ENCODE data around the gene OR2B3. TPM values are rescaled to one million over a fixed set of nuclear protein-coding genes. Genes with fewer than 3 reads are reported as not detected.

Gene OR2B3
- total and polyA plus RNA-seq, 2 experiments from 2014 or later: not detected

DNA sequence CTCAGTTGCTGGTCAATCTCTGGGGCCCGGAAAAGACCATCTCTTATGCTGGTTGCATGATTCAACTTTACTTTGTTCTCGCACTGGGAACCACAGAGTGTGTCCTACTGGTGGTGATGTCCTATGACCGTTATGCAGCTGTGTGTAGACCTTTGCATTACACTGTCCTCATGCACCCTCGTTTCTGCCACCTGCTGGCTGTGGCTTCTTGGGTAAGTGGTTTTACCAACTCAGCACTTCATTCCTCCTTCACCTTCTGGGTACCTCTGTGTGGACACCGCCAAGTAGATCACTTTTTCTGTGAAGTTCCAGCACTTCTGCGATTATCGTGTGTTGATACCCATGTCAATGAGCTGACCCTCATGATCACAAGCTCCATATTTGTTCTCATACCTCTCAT is 25.0 kb upstream of the OR2B3 start:
- no peaks in the 10 kb centered on the region for H3K27me3 ChIP-seq (replicated peaks; ENCODE audit: insufficient read depth)
- no peak overlapping the region for H3K4me3 ChIP-seq
- H4K20me1 ChIP-seq (ENCODE audit: insufficient read depth): no peaks in the 10 kb centered on the region
- no peak overlapping the region for H2AFZ ChIP-seq
- H3K36me3 ChIP-seq (ENCODE audit: low read depth): no peaks in the 10 kb centered on the region
- H3K4me2 ChIP-seq (ENCODE audit: unreplicated experiment): no peak overlapping the region
- H3K9me2 ChIP-seq (ENCODE audit: insufficient read depth): no peaks in the 10 kb centered on the region
- H3K9ac ChIP-seq: no peak overlapping the region
- no peaks in the 10 kb centered on the region for H3K79me2 ChIP-seq (ENCODE audit: insufficient read depth)
- no peaks in the 10 kb centered on the region for H3K9me3 ChIP-seq (ENCODE audit: low read depth)
- DNase-seq: no peak
- H3K4me1 ChIP-seq (ENCODE audit: insufficient read depth): no peaks in the 10 kb centered on the region
- no peaks in the 10 kb centered on the region for H3F3A ChIP-seq (ENCODE audit: insufficient read depth)
- WGBS, 2 experiments (ENCODE audit: low coverage in 1 of 2, low lambda C conversion rate in 2 of 2, missing lambda C conversion rate in 2 of 2): 31 to 32% methylated on average over 7 of the region's 7 CpGs
- in situ Hi-C loops (cut with MboI): no loop called here
- no peak for TF ChIP-seq EZH2phosphoT487 (IDR thresholded peaks at IDR 0.05; ENCODE audit: insufficient read depth, low read depth)
- no peak for TF ChIP-seq EZH2 (IDR thresholded peaks at IDR 0.05; ENCODE audit: insufficient read depth, poor library complexity, severe bottlenecking)
- H3K27ac ChIP-seq: no peak overlapping the region

DNA sequence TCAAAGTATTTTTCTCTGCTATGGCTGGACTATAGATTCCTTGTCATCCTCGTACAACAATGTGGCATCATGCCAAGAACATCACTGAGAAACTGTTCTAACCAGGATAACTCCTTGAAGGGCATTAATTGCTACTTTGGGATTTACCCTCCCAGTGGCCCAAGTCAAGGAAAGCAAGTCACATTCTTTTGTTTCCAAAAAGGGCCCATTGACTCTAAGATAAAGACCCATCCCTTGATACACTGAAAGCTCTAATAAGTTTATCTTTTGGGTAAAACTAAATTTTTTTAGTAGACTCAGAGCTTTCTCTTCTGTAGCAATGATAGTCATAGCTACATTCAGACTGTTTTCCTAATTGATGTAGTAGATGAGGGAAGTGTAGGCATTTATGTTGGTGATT is 20.6 kb upstream of the OR2B3 start, which contains the start of gene OR2J3:
TSS of gene OR2J3 (plus strand) at position 301 of the 400 bp plus-strand sequence. CDS start 3,833 bp downstream, outside the sequence.
- WGBS, 2 experiments (ENCODE audit: low coverage in 1 of 2, low lambda C conversion rate in 2 of 2, missing lambda C conversion rate in 2 of 2): 7 to 16% methylated on average over 1 of the region's 1 CpG

DNA sequence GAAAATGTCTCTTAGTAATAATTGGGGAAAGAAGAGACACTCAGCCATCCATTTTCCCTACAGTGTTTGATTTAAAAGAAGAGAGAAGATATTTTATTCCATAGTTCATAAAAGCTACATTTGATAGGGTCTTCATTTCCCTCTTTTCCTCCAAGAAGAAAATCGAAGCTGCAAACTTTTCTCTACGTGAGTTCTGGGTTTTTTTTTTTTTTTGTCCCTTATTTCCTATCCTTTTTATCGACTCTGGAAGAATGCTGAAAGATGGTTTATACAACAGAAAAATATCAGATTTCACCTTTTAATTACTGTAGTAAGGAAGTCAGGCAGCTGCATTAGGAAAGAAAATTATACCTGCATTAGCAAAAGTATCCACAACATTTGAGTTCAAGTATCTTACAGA is 12.1 kb upstream of the OR2B3 start, which contains the start of gene OR2J1:
TSS of gene OR2J1 (plus strand) at position 301 of the 400 bp plus-strand sequence. CDS start 1,453 bp downstream, outside the sequence.
- H3F3A ChIP-seq (ENCODE audit: insufficient read depth): no peaks in the 10 kb centered on the region
- no peak within 1 kb of the TSS for H3K9ac ChIP-seq
- TF ChIP-seq EZH2 (IDR thresholded peaks at IDR 0.05; ENCODE audit: insufficient read depth, poor library complexity, severe bottlenecking) (no peak), EZH2phosphoT487 (IDR thresholded peaks at IDR 0.05; ENCODE audit: insufficient read depth, low read depth) (no peak)
- H2AFZ ChIP-seq: no peak within 1 kb of the TSS
- no peaks in the 10 kb centered on the region for H4K20me1 ChIP-seq (ENCODE audit: insufficient read depth)
- no peak within 1 kb of the TSS for H3K4me2 ChIP-seq (ENCODE audit: unreplicated experiment)
- no peak for DNase-seq
- WGBS, 2 experiments (ENCODE audit: low coverage in 1 of 2, low lambda C conversion rate in 2 of 2, missing lambda C conversion rate in 2 of 2): 8 to 9% methylated on average over 3 of the region's 3 CpGs
- H3K79me2 ChIP-seq (ENCODE audit: insufficient read depth): no peaks in the 10 kb centered on the region
- no peaks in the 10 kb centered on the region for H3K27me3 ChIP-seq (replicated peaks; ENCODE audit: insufficient read depth)
- H3K9me3 ChIP-seq (ENCODE audit: low read depth): no peaks in the 10 kb centered on the region
- H3K4me1 ChIP-seq (ENCODE audit: insufficient read depth): no peaks in the 10 kb centered on the region
- no peaks in the 10 kb centered on the region for H3K36me3 ChIP-seq (ENCODE audit: low read depth)
- H3K27ac ChIP-seq: no peak within 1 kb of the TSS
- H3K9me2 ChIP-seq (ENCODE audit: insufficient read depth): no peaks in the 10 kb centered on the region
- in situ Hi-C loops (cut with MboI): no loop called here
- H3K4me3 ChIP-seq: no peak within 1 kb of the TSS

More for the DNA sequence above, 20.6 kb upstream of the OR2B3 start, which contains the start of gene OR2J3:
- Histone ChIP-seq H3K4me2 (ENCODE audit: unreplicated experiment) (no peak within 1 kb of the TSS), H2AFZ (no peak within 1 kb of the TSS), H3K27ac (no peak within 1 kb of the TSS), H3K79me2 (ENCODE audit: insufficient read depth) (no peaks in the 10 kb centered on the region), H3F3A (ENCODE audit: insufficient read depth) (no peaks in the 10 kb centered on the region), H3K4me3 (no peak within 1 kb of the TSS), H3K9me2 (ENCODE audit: insufficient read depth) (no peaks in the 10 kb centered on the region), H3K4me1 (ENCODE audit: insufficient read depth) (no peaks in the 10 kb centered on the region), H4K20me1 (ENCODE audit: insufficient read depth) (no peaks in the 10 kb centered on the region), H3K9ac (no peak within 1 kb of the TSS), H3K36me3 (ENCODE audit: low read depth) (no peaks in the 10 kb centered on the region), H3K27me3 (replicated peaks; ENCODE audit: insufficient read depth) (no peaks in the 10 kb centered on the region), H3K9me3 (ENCODE audit: low read depth) (no peaks in the 10 kb centered on the region)
- in situ Hi-C loops (cut with MboI): no loop called here
- no peak for DNase-seq
- TF ChIP-seq EZH2 (IDR thresholded peaks at IDR 0.05; ENCODE audit: insufficient read depth, poor library complexity, severe bottlenecking) (no peak), EZH2phosphoT487 (IDR thresholded peaks at IDR 0.05; ENCODE audit: insufficient read depth, low read depth) (no peak)

DNA sequence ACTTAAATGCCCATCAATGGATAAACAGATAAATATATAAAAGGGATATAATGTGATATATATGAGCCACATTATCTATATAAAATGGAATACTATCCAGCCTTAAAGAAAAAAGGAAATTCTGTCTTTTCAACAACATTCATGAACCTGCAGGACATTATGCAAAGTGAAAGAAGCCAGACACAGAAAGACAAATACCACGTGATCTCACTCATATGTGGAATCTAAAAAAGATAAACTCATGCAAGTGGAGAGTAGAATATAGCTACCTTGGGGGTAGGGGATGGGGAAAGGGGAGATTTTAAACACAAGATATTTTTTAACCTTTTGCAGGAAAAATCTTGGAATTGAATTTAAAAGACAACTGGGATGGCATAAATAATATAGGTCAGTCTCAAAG is 10.7 kb upstream of the OR2B3 start:
- Histone ChIP-seq H3K4me1 (ENCODE audit: insufficient read depth) (no peaks in the 10 kb centered on the region), H3K79me2 (ENCODE audit: insufficient read depth) (no peaks in the 10 kb centered on the region), H3K4me2 (ENCODE audit: unreplicated experiment) (no peak overlapping the region), H3K9me3 (ENCODE audit: low read depth) (no peaks in the 10 kb centered on the region), H3K9me2 (ENCODE audit: insufficient read depth) (no peaks in the 10 kb centered on the region), H2AFZ (no peak overlapping the region), H3K4me3 (no peak overlapping the region), H3F3A (ENCODE audit: insufficient read depth) (no peaks in the 10 kb centered on the region), H3K27me3 (replicated peaks; ENCODE audit: insufficient read depth) (no peaks in the 10 kb centered on the region), H4K20me1 (ENCODE audit: insufficient read depth) (no peaks in the 10 kb centered on the region), H3K36me3 (ENCODE audit: low read depth) (no peaks in the 10 kb centered on the region), H3K9ac (no peak overlapping the region), H3K27ac (no peak overlapping the region)
- no peak for DNase-seq
- in situ Hi-C loops (cut with MboI): no loop called here
- TF ChIP-seq EZH2phosphoT487 (IDR thresholded peaks at IDR 0.05; ENCODE audit: insufficient read depth, low read depth) (no peak), EZH2 (IDR thresholded peaks at IDR 0.05; ENCODE audit: insufficient read depth, poor library complexity, severe bottlenecking) (no peak)
- 0 to 3% methylated on average over 1 of the region's 1 CpG for WGBS, 2 experiments (ENCODE audit: low coverage in 1 of 2, low lambda C conversion rate in 2 of 2, missing lambda C conversion rate in 2 of 2)

DNA sequence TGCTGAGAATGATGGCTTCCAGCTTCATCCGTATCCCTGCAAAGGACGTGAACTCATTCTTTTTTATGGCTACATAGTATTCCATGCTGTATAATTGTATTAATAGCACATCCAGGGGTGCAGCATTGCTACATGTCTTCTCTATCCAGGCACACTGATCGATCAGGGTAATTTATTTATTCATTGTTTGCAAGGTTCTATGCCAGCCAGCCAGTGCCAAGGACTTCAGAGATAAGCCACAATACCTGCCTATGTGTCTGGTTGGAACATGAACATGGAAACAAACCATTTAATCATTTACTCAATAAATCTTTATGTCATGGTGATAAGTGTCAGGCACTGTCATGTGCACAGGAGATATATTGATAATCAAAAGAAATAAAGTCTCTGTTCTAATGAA is 5.8 kb upstream of the OR2B3 start:
- Histone ChIP-seq H3K4me3 (no peak overlapping the region), H3K36me3 (ENCODE audit: low read depth) (no peaks in the 10 kb centered on the region), H3K4me1 (ENCODE audit: insufficient read depth) (no peaks in the 10 kb centered on the region), H3K27me3 (replicated peaks; ENCODE audit: insufficient read depth) (no peaks in the 10 kb centered on the region), H3K4me2 (ENCODE audit: unreplicated experiment) (no peak overlapping the region), H3K9ac (no peak overlapping the region), H3F3A (ENCODE audit: insufficient read depth) (no peaks in the 10 kb centered on the region), H3K79me2 (ENCODE audit: insufficient read depth) (no peaks in the 10 kb centered on the region), H3K9me3 (ENCODE audit: low read depth) (no peaks in the 10 kb centered on the region), H4K20me1 (ENCODE audit: insufficient read depth) (no peaks in the 10 kb centered on the region), H3K27ac (no peak overlapping the region), H2AFZ (no peak overlapping the region), H3K9me2 (ENCODE audit: insufficient read depth) (no peaks in the 10 kb centered on the region)
- TF ChIP-seq EZH2phosphoT487 (IDR thresholded peaks at IDR 0.05; ENCODE audit: insufficient read depth, low read depth): no peak
- DNase-seq: no peak
- in situ Hi-C loops (cut with MboI): no loop called here
- WGBS, 2 experiments (ENCODE audit: low coverage in 1 of 2, low lambda C conversion rate in 2 of 2, missing lambda C conversion rate in 2 of 2): 19 to 31% methylated on average over 3 of the region's 3 CpGs
